Central memory CD8-positive, alpha-beta T cell (primary cell): ENCODE data around the gene LRRIQ4.

Experiments
- ATAC-seq: fragments of 150-1000 bp; cut with Tn5 transposase; replicated peaks from 2 replicates; pipeline ENCODE4 v1.10.0; 2022; ENCODE audit warnings: mild to moderate bottlenecking, moderate FRiP score, moderate number of reproducible peaks; ENCODE audit not compliant: poor library complexity, severe bottlenecking; ENCODE audit errors: extremely low read depth
- DNase-seq, 2 donors: peaks; one replicate each; pipeline ENCODE4 v3.0.0; 2021; ENCODE audit warnings: low spot score in 2 of 2
- H3K27ac Mint-ChIP-seq: one replicate; pipeline ENCODE4 v1.8.0; 2022; ENCODE audit warnings: low read depth, mild to moderate bottlenecking, moderate library complexity, mixed read lengths
- H3K27me3 Mint-ChIP-seq: one replicate; pipeline ENCODE4 v1.8.0; 2022; ENCODE audit warnings: mixed read lengths
- H3K36me3 Mint-ChIP-seq: one replicate; pipeline ENCODE4 v1.8.0; 2022; ENCODE audit warnings: mild to moderate bottlenecking, moderate library complexity, mixed read lengths; ENCODE audit not compliant: insufficient read depth
- H3K4me1 Mint-ChIP-seq: one replicate; pipeline ENCODE4 v1.8.0; 2022; ENCODE audit warnings: mixed read lengths
- H3K4me3 Mint-ChIP-seq: one replicate; pipeline ENCODE4 v1.8.0; 2022; ENCODE audit warnings: mild to moderate bottlenecking, moderate library complexity, mixed read lengths
- H3K9me3 Mint-ChIP-seq: one replicate; pipeline ENCODE4 v1.8.0; 2022; ENCODE audit warnings: mixed read lengths

Gene LRRIQ4

DNA sequence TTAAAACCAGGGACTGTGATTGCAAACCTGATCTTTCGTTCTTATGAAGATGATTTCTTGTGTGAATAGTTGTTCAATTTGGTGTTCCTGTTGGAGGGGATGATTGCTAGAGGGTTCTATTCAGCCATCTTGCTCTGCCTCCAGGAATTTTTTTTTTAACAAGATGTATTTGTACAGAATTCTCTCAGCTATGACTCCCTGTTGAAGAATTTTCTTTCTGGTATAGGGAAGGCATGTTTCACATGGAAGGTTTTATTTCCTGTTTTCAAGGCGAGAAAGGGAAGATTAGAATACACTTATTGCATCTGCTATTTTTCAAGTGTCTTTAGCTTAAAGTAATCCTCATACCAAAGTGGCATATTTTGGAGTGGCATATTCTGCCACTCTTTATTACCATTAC is 5.6 kb downstream of the LRRIQ4 start:
- Mint-ChIP-seq H3K4me3 (no peak overlapping the region), H3K4me1 (peaks cover 12% of the 10 kb centered on the region), H3K9me3 (peaks cover 5% of the 10 kb centered on the region), H3K36me3 (peaks cover 4% of the 10 kb centered on the region), H3K27ac (no peak overlapping the region), H3K27me3 (peaks cover 67% of the 10 kb centered on the region)
- no peak for DNase-seq
- no peak for ATAC-seq

DNA sequence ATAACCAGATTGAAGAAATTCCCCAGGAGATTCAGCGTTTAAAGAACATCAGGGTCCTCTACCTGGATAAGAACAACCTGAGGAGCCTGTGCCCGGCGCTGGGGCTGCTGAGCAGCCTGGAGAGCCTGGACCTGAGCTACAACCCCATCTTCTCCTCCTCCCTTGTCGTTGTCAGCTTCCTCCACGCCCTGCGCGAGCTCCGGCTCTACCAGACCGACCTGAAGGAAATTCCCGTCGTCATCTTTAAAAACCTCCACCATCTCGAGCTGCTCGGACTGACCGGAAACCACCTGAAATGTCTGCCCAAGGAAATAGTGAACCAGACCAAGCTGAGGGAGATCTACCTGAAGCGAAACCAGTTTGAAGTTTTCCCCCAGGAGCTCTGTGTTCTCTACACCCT is 9.4 kb downstream of the LRRIQ4 start:
- Mint-ChIP-seq H3K4me3 (no peak overlapping the region), H3K27me3 (peaks cover 70% of the 10 kb centered on the region), H3K9me3 (no peaks in the 10 kb centered on the region), H3K27ac (no peak overlapping the region), H3K36me3 (peaks cover 2% of the 10 kb centered on the region), H3K4me1 (no peaks in the 10 kb centered on the region)
- ATAC-seq = no peak
- DNase-seq = no peak

DNA sequence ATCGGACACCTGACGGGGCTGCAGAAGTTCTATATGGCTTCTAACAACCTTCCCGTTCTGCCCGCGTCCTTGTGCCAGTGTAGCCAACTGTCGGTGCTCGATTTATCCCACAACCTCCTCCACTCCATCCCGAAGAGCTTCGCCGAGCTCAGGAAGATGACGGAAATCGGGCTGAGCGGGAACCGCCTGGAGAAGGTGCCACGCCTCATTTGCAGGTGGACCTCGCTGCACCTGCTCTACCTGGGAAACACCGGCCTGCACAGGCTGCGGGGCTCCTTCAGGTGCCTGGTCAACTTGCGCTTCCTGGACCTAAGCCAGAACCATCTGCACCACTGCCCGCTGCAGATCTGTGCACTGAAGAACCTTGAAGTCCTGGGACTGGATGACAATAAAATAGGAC is 9.9 kb downstream of the LRRIQ4 start:
- peaks cover 2% of the 10 kb centered on the region for H3K36me3 Mint-ChIP-seq

DNA sequence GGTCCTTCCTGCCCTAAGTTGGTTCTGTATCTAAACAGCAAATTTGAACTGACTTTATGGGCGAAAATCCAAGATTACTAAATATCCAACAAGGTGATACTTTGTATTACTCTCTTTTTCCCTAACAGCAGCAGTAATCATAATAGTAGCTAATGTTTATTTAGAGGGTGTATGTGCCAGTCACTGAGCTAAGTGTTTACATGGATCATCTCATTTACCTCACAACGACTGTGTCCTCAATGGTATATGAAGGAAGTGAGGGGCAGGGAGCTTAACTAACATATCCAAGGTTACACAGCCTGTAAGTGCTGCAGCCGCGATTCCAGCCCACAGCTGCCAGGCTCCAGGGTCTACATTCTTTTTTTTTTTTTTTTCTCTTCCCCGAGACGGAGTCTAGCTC is 10.3 kb downstream of the LRRIQ4 start:
- H3K4me1 Mint-ChIP-seq = no peaks in the 10 kb centered on the region

More for the DNA sequence above, 9.9 kb downstream of the LRRIQ4 start:
- Mint-ChIP-seq H3K27ac (no peak overlapping the region), H3K4me3 (no peak overlapping the region), H3K27me3 (peaks cover 66% of the 10 kb centered on the region), H3K9me3 (no peaks in the 10 kb centered on the region), H3K4me1 (no peaks in the 10 kb centered on the region)
- no peak for DNase-seq
- no peak for ATAC-seq

DNA sequence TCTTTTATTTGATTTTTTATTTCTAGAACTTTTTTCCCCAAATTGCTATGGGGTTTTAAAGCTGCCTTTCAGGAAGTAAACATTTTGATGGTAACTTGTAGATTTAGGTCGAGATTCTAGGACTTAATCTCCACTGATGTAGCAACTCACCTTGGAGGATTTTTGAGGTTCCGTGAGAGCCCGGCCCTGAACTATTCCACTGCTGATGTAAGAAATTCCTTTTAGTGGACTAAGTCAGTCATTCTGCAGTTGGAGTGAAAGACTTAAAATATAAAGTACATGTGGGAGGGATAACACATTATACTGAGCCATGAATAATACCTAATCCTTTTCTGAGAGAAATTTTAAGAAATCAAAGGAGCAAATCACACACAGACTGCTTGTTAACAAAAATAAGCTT is 12.6 kb downstream of the LRRIQ4 start:
- H3K27ac Mint-ChIP-seq = no peak overlapping the region
- H3K9me3 Mint-ChIP-seq = no peaks in the 10 kb centered on the region
- ATAC-seq (no peak), DNase-seq (no peak)
- H3K36me3 Mint-ChIP-seq = peaks cover 2% of the 10 kb centered on the region
- H3K27me3 Mint-ChIP-seq = peaks cover 39% of the 10 kb centered on the region
- no peaks in the 10 kb centered on the region for H3K4me1 Mint-ChIP-seq
- no peak overlapping the region for H3K4me3 Mint-ChIP-seq

More for the DNA sequence above, 10.3 kb downstream of the LRRIQ4 start:
- Mint-ChIP-seq H3K9me3 (no peaks in the 10 kb centered on the region), H3K27ac (no peak overlapping the region), H3K4me3 (no peak overlapping the region), H3K36me3 (peaks cover 2% of the 10 kb centered on the region), H3K27me3 (peaks cover 62% of the 10 kb centered on the region)
- ATAC-seq (no peak), DNase-seq (no peak)

DNA sequence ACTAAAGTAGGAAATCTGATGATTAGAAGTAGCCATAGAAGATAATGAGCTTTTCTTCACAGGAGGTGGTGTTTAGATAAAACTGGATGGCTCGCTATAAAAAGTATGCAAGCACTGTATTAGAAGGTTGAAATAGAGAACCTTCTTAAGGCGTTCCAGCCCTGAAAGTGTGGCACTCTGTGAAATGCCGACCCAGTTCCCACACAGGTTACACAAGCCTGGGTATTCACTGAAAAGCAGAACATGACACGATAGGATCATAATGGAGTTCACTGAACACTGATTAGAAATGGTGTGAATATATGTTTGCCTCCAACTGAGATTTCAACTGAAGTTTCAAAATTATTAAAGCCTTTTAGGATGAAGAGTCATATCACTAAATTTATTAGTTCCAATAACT is 15.0 kb downstream of the LRRIQ4 start:
- Mint-ChIP-seq H3K27me3 (peaks cover 15% of the 10 kb centered on the region), H3K9me3 (no peaks in the 10 kb centered on the region), H3K4me3 (no peak overlapping the region), H3K36me3 (peaks cover 2% of the 10 kb centered on the region), H3K27ac (no peak overlapping the region), H3K4me1 (no peaks in the 10 kb centered on the region)
- DNase-seq (no peak), ATAC-seq (no peak)

DNA sequence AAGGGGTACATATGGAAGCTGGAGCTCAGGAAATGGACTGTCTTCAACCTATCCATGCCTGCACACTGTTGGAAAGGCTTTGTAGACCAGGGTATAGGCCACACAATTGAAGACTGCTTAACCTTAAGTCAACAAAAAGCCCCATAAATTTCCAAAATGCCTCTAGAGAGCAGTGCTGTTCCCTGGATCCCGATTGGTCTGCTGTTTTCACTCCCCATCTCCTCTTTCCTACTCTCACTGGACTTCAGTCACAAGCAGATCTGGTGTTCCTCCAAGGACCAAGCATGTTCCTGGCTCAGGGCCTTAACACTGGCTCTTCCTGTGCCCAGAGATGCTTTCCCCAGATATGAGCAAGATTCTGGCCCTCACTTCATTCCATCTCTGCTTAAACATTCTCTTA is 22.9 kb downstream of the LRRIQ4 start:
- H3K4me3 Mint-ChIP-seq = no peak overlapping the region
- H3K4me1 Mint-ChIP-seq = no peaks in the 10 kb centered on the region
- no peaks in the 10 kb centered on the region for H3K9me3 Mint-ChIP-seq
- H3K27ac Mint-ChIP-seq = no peak overlapping the region
- H3K27me3 Mint-ChIP-seq = peaks cover 34% of the 10 kb centered on the region
- ATAC-seq = no peak
- no peak for DNase-seq
- H3K36me3 Mint-ChIP-seq = no peaks in the 10 kb centered on the region

DNA sequence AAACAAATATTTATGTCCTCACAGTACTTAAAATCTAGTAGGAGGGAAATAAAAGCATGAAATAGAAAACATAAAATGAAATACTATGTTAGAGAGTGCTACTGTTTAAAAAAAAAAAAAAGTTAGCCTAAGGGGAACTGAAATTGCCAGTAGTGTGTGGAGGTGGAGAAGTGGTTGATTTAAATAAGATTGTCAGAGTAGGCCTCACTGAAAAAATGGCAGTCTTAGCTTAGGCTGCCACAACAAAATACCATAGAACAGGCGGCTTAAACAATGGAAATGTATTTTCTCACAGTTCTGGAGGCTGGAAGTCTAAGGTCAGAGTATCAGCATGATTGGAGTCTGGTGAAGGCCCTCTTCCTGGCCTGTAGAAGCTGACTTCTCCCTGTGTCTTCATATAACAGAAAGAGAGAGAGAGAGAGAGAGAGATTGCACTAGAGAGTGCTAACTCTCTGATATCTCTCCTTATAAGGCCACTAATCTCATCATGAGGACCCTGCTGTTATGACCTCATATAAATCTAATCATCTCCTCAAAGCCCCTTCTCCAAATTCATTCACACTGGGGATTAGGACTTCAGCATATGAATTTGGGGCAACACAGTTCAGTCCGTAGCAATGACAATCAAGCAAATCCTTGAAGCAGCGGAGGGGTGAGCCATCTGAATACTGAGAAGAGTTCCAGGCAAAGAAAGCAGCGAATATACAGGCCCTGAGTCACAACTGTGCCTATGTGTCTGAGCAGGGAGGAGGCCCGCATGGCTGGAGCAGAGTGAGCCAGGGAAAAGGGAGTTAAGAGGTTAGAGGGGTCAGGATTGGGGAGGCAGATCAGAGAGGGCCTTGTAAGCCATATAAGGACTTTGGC is 23.6 kb downstream of the LRRIQ4 start:
- H3K36me3 Mint-ChIP-seq = no peaks in the 10 kb centered on the region
- H3K4me1 Mint-ChIP-seq = no peaks in the 10 kb centered on the region
- peaks cover 42% of the 10 kb centered on the region for H3K27me3 Mint-ChIP-seq
- no peak overlapping the region for H3K4me3 Mint-ChIP-seq
- no peak overlapping the region for H3K27ac Mint-ChIP-seq
- DNase-seq (no peak), ATAC-seq (no peak)
- no peaks in the 10 kb centered on the region for H3K9me3 Mint-ChIP-seq

DNA sequence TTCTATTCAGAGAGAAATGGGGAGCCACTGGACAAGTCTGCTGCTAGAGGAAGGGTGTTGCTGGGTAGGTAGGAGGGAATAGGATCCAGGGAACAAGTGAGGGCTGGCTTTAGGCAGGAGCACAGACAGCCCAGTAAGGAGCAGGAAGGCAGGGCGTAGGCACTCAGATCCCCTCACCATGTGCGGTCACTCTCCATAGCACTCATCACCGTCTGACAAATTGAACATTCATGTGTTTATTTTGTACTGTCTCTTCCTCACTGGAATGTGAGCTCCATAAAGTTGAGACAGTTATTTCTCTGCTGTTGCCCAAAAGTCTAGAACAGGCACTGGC is 24.2 kb downstream of the LRRIQ4 start:
- Mint-ChIP-seq H3K9me3 (no peaks in the 10 kb centered on the region), H3K4me1 (no peaks in the 10 kb centered on the region), H3K27ac (no peak overlapping the region), H3K4me3 (no peak overlapping the region), H3K36me3 (no peaks in the 10 kb centered on the region), H3K27me3 (peaks cover 46% of the 10 kb centered on the region)
- ATAC-seq (no peak), DNase-seq (no peak)

DNA sequence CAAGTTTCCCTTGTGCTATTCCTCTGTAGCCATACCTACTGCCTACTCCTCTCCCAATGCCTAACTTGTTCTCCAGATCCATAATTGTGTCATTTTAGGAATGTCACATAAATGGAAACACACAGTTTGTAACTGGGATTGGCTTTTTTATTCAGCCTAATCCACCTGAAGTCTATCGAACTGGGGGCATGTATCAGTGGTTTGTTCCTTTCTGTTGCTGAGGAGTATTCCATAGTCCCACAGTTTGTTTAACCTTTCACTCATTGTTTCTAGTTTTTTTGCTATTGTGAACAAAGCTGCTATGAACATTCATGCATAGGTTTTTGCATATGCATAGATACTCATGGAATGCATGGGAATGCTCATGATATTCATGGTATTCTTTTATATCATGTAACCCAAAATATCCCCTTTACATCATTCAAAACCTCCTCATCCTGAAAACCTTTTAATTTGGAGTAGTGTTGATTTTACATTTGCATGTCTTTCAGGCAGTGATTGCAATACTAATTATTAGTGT is 25.9 kb downstream of the LRRIQ4 start:
- Mint-ChIP-seq H3K9me3 (no peaks in the 10 kb centered on the region), H3K27me3 (peaks cover 58% of the 10 kb centered on the region), H3K4me1 (no peaks in the 10 kb centered on the region), H3K36me3 (no peaks in the 10 kb centered on the region), H3K4me3 (no peak overlapping the region), H3K27ac (no peak overlapping the region)
- no peak for DNase-seq
- no peak for ATAC-seq

DNA sequence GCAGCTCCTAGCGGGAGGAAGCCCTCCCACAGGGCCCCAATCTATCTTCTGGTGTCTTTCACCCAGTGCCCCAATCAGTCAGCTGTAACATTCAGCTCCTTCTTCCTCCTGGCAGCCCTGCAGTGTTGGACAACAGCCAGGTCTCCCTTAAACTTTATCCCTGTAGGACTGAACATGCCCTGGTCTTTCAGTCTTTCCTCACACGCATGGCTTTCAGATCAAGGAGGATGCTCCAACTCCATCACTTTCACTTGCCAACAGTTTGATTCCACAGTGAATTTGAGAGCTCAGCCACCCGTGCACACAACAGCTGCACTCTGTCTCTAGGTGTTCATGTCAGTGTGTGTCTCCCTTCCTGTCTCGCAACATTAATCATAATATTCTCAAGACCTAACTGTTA is 28.5 kb downstream of the LRRIQ4 start:
- peaks cover 68% of the 10 kb centered on the region for H3K27me3 Mint-ChIP-seq
- no peak for DNase-seq
- no peak for ATAC-seq
- H3K27ac Mint-ChIP-seq = no peak overlapping the region
- no peak overlapping the region for H3K4me3 Mint-ChIP-seq
- H3K36me3 Mint-ChIP-seq = no peaks in the 10 kb centered on the region
- no peaks in the 10 kb centered on the region for H3K9me3 Mint-ChIP-seq
- H3K4me1 Mint-ChIP-seq = no peaks in the 10 kb centered on the region

DNA sequence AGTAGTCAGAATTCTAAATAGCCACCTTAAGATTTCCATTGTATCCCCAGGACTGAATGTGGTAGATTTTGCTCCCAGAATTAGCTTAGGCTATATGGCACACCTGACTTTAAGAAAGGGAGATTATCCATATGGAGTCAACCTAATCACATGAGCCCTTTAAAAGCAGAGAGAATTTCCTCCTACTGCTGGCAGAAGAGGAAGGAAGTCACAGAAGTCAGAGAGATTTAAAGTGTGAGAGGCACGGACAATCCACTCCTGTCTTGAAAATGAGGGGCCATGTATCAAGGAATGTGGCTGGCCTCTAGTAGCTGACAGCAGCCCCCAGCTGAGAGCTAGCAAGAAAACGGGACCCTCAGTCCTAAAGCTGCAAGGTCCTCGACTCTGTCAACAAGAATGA is 30.3 kb downstream of the LRRIQ4 start:
- peaks cover 67% of the 10 kb centered on the region for H3K27me3 Mint-ChIP-seq
- no peaks in the 10 kb centered on the region for H3K4me1 Mint-ChIP-seq
- H3K36me3 Mint-ChIP-seq = no peaks in the 10 kb centered on the region
- DNase-seq (no peak), ATAC-seq (no peak)
- no peaks in the 10 kb centered on the region for H3K9me3 Mint-ChIP-seq
- H3K27ac Mint-ChIP-seq = no peak overlapping the region
- no peak overlapping the region for H3K4me3 Mint-ChIP-seq

DNA sequence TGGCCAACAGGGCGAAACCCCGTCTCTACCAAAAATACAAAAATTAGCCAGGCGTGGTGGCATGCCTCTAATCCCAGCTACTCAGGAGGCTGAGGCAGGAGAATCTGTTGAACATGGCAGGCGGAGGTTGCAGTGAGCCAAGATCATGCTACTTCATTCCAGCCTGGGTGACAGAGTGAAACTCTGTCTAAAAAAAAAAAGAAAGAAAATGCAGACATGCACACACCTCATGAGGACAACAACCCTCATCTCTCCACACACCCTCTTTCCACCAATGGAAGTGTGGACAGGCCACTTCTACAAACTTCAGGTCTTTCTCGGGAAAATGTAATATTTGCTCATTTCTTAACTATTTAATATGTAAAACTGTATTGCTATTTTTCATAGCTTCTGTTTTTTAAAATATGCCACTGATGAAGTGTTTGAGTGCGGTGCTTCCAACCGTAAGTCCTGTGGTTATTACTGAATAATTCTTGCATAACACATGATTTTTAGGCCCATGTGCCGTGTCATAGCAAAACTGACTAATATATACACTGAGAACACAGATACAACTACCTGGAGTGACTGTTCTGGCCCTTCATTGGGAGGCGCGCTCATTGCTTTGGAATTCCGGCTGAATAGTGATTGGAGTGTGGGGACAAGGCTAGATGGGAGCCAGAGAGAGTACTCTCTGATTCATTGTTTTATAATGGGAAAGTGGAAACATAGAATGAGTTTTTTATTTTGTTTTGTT is 34.0 kb downstream of the LRRIQ4 start:
- H3K9me3 Mint-ChIP-seq = no peaks in the 10 kb centered on the region
- peaks cover 54% of the 10 kb centered on the region for H3K27me3 Mint-ChIP-seq
- no peaks in the 10 kb centered on the region for H3K36me3 Mint-ChIP-seq
- ATAC-seq (no peak), DNase-seq (no peak)
- no peak overlapping the region for H3K4me3 Mint-ChIP-seq
- no peaks in the 10 kb centered on the region for H3K4me1 Mint-ChIP-seq
- no peak overlapping the region for H3K27ac Mint-ChIP-seq
